Immature natural killer cell (primary cell): ENCODE results near the gene ZMIZ2. TPM values are rescaled to one million over a fixed set of nuclear protein-coding genes. Genes with fewer than 3 reads are reported as not detected.
A peak's percentile ranks its signal among the peaks of the same experiment; 100 is the strongest.

Experiments used
- DNase-seq, 3 donors: peaks; one replicate each; pipeline ENCODE4 v3.0.0; 2022; ENCODE audit warnings: mixed read lengths in 1 of 3
- H3K27ac Mint-ChIP-seq, 6 donors: one replicate each; pipeline ENCODE4 v1.8.0; 2020; ENCODE audit warnings: mixed read lengths in 6 of 6, mild to moderate bottlenecking in 5 of 6, inconsistent platforms in 4 of 6, moderate library complexity in 3 of 6
- H3K27me3 Mint-ChIP-seq, 3 donors: one replicate each; pipeline ENCODE4 v1.8.0; 2020 to 2021; ENCODE audit warnings: low read depth in 3 of 3, mild to moderate bottlenecking in 3 of 3, mixed read lengths in 3 of 3, moderate library complexity in 3 of 3, inconsistent platforms in 1 of 3
- H3K36me3 Mint-ChIP-seq, 3 donors: one replicate each; pipeline ENCODE4 v1.8.0; 2020; ENCODE audit warnings: mixed read lengths in 3 of 3, inconsistent platforms in 2 of 3, mild to moderate bottlenecking in 2 of 3
- H3K4me1 Mint-ChIP-seq, 2 donors: one replicate each; pipeline ENCODE4 v1.8.0; 2020; ENCODE audit warnings: inconsistent platforms in 2 of 2, mild to moderate bottlenecking in 2 of 2, mixed read lengths in 2 of 2, moderate library complexity in 1 of 2
- H3K4me3 Mint-ChIP-seq, 5 donors: one replicate each; pipeline ENCODE4 v1.8.0; 2020; ENCODE audit warnings: mild to moderate bottlenecking in 5 of 5, mixed read lengths in 5 of 5, inconsistent platforms in 3 of 5, moderate library complexity in 3 of 5
- H3K9me3 Mint-ChIP-seq, 6 donors: one replicate each; pipeline ENCODE4 v1.8.0; 2020; ENCODE audit warnings: mild to moderate bottlenecking in 6 of 6, mixed read lengths in 6 of 6, inconsistent platforms in 4 of 6, moderate library complexity in 3 of 6
- polyA plus RNA-seq, 3 donors: library from polyadenylated mRNA; unstranded; fragments of 300-500 nt; fragmentation: Illumina TruSeq; gene quantifications; one replicate each; pipeline ENCODE4 v1.2.3, GENCODE V29; 2021

ZMIZ2 gene
- polyA plus RNA-seq, 3 donors from 2014 or later, result 0.58 to 8.1 (median 3.3) TPM

GRCh38 chr7:44755698-44756627 is 7.3 kb downstream of the ZMIZ2 start:
- Mint-ChIP-seq H3K4me3 (no peak overlapping the region), H3K4me1 (peaks cover 22 to 24% of the 10 kb centered on the region in 2 donors), H3K9me3 (no peaks in the 10 kb centered on the region), H3K27ac (no peak overlapping the region), H3K36me3 (peaks cover 0 to 10% (median 8%) of the 10 kb centered on the region in 3 donors), H3K27me3 (peaks cover 0 to 3% (median 1%) of the 10 kb centered on the region in 3 donors)
- DNase-seq, result no peak

DNA sequence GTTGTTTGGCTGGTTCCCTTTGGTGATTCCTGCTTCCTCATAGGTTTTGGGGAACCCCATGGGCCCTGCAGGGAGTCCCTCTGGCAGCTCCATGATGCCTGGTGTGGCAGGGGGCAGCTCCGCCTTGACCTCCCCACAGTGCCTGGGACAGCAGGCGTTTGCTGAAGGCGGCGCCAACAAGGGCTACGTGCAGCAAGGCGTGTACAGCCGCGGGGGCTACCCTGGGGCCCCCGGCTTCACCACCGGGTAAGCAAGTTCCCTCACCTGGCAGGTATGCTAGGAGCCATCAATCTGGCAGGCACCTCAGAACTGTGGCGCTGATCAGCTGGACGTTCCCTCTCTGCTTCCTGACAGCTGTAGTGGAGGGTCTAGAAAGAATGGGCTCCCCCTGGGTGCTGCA is 8.3 kb downstream of the ZMIZ2 start:
- no peak for DNase-seq
- Mint-ChIP-seq H3K27ac (no peak overlapping the region), H3K27me3 (peaks cover 0 to 3% (median 0%) of the 10 kb centered on the region in 3 donors), H3K4me1 (peaks cover 16 to 19% of the 10 kb centered on the region in 2 donors), H3K9me3 (no peaks in the 10 kb centered on the region), H3K36me3 (peaks cover under 1 to 15% (median 8%) of the 10 kb centered on the region in 3 donors), H3K4me3 (no peak overlapping the region)

DNA sequence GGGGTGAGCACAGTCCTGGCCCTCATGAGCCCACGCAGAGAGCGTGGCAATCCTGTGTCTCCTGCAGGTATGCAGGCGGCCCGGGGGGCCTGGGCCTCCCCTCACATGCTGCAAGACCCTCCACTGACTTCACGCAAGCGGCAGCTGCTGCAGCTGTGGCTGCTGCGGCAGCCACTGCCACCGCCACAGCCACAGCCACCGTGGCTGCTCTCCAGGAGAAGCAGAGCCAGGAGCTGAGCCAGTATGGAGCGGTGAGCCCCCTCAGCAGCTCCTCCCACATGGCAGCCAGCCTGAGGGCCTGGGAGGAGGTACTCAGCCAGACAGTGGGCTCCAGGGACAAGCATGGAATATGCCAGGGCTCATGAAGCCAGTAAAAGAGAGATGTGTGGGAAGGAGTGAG is 8.7 kb downstream of the ZMIZ2 start:
- DNase-seq, result no peak
- Mint-ChIP-seq H3K4me1 (peaks cover 13 to 18% of the 10 kb centered on the region in 2 donors), H3K36me3 (peaks cover 4 to 19% (median 12%) of the 10 kb centered on the region in 3 donors), H3K27me3 (peaks cover 0 to 3% (median 0%) of the 10 kb centered on the region in 3 donors), H3K4me3 (no peak overlapping the region), H3K9me3 (no peaks in the 10 kb centered on the region), H3K27ac (no peak overlapping the region)

DNA sequence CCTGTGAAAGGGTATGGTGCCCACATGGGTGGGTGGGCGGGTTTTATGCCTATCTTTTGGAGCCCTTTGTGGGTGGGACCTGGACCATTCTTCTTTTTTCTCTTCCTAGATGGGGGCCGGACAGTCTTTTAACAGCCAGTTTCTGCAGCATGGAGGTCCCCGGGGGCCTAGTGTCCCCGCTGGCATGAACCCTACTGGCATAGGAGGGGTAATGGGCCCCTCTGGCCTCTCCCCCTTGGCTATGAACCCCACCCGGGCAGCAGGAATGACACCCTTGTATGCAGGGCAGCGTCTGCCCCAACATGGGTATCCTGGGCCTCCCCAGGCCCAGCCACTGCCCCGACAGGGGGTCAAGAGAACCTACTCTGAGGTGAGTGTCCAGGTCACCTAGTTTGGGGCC is 9.1 kb downstream of the ZMIZ2 start:
- Mint-ChIP-seq H3K27ac (no peak overlapping the region), H3K9me3 (no peaks in the 10 kb centered on the region), H3K4me3 (no peak overlapping the region), H3K27me3 (peaks cover 0 to 3% (median 0%) of the 10 kb centered on the region in 3 donors), H3K4me1 (peaks cover 9 to 14% of the 10 kb centered on the region in 2 donors), H3K36me3 (peaks cover 5 to 21% (median 12%) of the 10 kb centered on the region in 3 donors)
- no peak for DNase-seq

DNA sequence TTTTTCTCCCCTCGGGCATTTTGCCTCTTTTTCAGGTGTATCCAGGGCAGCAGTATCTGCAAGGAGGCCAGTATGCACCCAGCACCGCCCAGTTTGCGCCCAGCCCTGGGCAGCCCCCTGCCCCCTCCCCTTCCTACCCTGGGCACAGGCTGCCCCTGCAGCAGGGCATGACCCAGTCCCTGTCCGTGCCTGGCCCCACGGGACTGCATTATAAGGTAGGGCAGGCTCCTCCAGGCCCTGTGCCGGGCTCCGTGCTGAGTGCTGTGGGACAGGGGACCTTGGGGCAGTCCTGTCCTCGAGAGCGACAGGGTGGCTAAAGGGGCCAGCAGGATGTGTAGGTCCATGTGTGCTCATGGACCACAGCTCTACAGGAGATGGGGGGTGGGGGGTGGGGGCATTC is 10.6 kb downstream of the ZMIZ2 start:
- Mint-ChIP-seq H3K27ac (no peak overlapping the region), H3K4me3 (no peak overlapping the region)
- no peak for DNase-seq

GRCh38 chr7:44760034-44760580 is 11.5 kb downstream of the ZMIZ2 start:
- Mint-ChIP-seq H3K4me1 (peaks cover 0 to 4% of the 10 kb centered on the region in 2 donors), H3K4me3 (no peak overlapping the region), H3K27ac (no peak overlapping the region), H3K9me3 (no peaks in the 10 kb centered on the region), H3K27me3 (peaks cover 0 to 3% (median 0%) of the 10 kb centered on the region in 3 donors), H3K36me3 (peaks cover 11 to 38% (median 22%) of the 10 kb centered on the region in 3 donors)
- no peak for DNase-seq

More for the DNA sequence above, 10.6 kb downstream of the ZMIZ2 start:
- Mint-ChIP-seq H3K36me3 (peaks cover 7 to 34% (median 18%) of the 10 kb centered on the region in 3 donors), H3K9me3 (no peaks in the 10 kb centered on the region), H3K27me3 (peaks cover 0 to 3% (median 0%) of the 10 kb centered on the region in 3 donors), H3K4me1 (peaks cover 0 to 12% of the 10 kb centered on the region in 2 donors)

GRCh38 chr7:44761207-44762161 is 12.8 kb downstream of the ZMIZ2 start:
- H3K36me3 Mint-ChIP-seq, result peaks cover 11 to 42% (median 22%) of the 10 kb centered on the region in 3 donors
- H3K27me3 Mint-ChIP-seq, result peaks cover 0 to 3% (median 0%) of the 10 kb centered on the region in 3 donors
- no peak overlapping the region for H3K4me3 Mint-ChIP-seq
- peak overlapping the region in 1 of 6 donors; percentile 53 for H3K27ac Mint-ChIP-seq
- no peaks in the 10 kb centered on the region for H3K9me3 Mint-ChIP-seq
- no peaks in the 10 kb centered on the region for H3K4me1 Mint-ChIP-seq
- no peak for DNase-seq

DNA sequence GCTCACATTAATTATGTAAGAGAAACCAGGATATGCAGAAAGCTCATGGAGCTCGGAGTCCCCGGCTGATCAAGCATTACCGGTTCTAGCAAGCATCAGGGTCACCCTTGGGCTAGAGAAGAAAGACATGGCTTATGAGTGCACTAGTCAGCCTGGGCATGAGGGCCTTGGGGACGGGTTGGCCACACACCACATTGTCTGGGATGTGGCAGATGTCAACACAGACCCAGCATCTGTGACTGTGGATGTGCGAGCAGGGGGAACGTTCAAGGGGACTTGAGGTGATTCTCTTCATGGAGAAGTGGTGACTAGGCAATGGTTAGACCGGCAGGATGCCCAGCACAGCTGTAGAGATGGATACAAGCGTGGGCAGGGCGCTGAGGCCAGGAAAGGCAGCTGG is 13.7 kb downstream of the ZMIZ2 start:
- peaks cover 11 to 46% (median 25%) of the 10 kb centered on the region in 3 donors for H3K36me3 Mint-ChIP-seq
- no peak overlapping the region for H3K27ac Mint-ChIP-seq
- DNase-seq, result no peak
- H3K4me3 Mint-ChIP-seq, result no peak overlapping the region
- peaks cover 0 to 3% (median 0%) of the 10 kb centered on the region in 3 donors for H3K27me3 Mint-ChIP-seq
- no peaks in the 10 kb centered on the region for H3K9me3 Mint-ChIP-seq
- peaks cover 0 to 5% of the 10 kb centered on the region in 2 donors for H3K4me1 Mint-ChIP-seq

DNA sequence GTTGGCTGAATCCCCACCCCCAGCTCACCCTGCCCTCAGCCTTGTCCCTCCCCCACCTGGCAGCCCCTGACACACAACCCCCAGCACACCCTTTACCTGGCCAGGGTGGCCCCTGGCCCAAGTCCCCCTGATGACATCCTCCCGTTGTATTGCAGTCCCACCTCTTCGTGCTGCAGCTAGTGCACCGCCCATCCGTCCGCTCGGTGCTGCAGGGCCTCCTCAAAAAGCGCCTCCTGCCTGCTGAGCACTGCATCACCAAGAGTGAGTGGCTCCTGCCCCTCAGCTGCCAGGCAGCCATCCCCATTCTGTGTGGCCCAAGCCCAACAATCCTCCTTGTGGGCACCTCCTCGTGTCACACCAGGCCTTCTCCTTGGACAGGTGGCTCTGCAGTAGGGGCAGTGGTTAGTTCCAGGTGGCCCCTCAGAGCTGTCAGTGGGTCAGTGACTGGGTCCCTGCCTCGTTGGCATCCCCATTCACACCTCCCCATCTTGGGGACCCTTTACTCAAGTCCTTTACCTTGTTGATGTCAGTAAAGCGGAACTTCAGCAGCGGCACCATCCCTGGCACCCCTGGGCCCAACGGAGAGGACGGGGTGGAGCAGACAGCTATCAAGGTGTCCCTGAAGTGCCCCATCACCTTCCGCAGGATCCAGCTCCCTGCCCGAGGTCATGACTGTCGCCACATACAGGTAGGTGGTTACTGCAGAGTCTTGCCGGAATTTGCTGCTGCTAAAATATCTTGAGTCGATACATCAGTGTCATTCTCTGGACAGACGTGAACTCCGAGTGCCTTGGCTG is 14.3 kb downstream of the ZMIZ2 start:
- DNase-seq, result no peak
- Mint-ChIP-seq H3K36me3 (peaks cover 13 to 52% (median 30%) of the 10 kb centered on the region in 3 donors), H3K4me1 (peaks cover 5 to 11% of the 10 kb centered on the region in 2 donors), H3K27ac (no peak overlapping the region), H3K4me3 (no peak overlapping the region), H3K27me3 (peaks cover 0 to 3% (median 0%) of the 10 kb centered on the region in 3 donors), H3K9me3 (no peaks in the 10 kb centered on the region)

GRCh38 chr7:44764081-44764480 is 15.4 kb downstream of the ZMIZ2 start:
- H3K9me3 Mint-ChIP-seq, result no peaks in the 10 kb centered on the region
- peaks cover 0 to 3% (median 1%) of the 10 kb centered on the region in 3 donors for H3K27me3 Mint-ChIP-seq
- H3K4me3 Mint-ChIP-seq, result no peak overlapping the region
- no peak overlapping the region for H3K27ac Mint-ChIP-seq
- peaks cover 14 to 53% (median 31%) of the 10 kb centered on the region in 3 donors for H3K36me3 Mint-ChIP-seq
- peaks cover 17 to 23% of the 10 kb centered on the region in 2 donors for H3K4me1 Mint-ChIP-seq
- no peak for DNase-seq

DNA sequence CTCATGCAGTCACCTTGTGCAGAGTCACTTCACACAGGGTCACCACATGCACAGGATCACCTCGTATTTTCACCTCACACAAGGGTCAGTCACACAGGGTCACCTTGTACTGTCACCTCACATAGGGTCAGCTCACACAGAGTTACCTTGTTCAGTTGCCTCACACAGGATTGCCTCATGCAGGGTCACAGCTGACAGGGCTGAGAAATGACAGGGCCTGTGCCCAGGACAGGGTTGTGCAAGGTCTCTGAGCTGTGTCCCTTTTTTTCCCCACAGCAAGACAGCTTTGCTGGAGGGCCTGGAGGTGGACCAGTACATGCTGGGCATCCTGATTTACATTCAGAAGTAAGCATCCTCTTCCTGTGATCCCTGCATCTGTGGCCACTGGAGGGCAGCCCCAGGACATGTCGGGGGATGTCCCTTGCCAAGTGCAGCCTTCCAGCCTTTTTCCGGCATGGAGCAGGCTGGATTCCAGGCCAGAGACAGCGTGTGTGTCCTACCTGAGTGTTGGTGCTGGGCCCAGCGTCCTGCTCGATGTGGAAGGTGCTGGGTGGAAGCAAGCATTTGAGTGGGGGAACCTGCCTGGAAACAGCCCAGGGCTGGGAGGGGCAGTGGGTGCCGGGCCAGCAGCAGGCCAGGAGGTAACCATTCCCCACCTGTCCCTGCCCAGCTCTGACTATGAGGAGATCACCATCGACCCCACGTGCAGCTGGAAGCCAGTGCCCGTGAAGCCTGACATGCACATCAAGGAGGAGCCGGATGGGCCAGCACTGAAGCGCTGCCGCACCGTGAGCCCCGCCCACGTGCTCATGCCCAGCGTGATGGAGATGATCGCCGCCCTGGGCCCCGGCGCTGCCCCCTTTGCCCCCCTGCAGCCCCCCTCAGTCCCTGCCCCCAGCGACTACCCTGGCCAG is 16.3 kb downstream of the ZMIZ2 start:
- no peaks in the 10 kb centered on the region for H3K9me3 Mint-ChIP-seq
- H3K4me3 Mint-ChIP-seq, result no peak overlapping the region
- no peak overlapping the region for H3K27ac Mint-ChIP-seq
- no peak for DNase-seq
- peaks cover 14 to 48% (median 28%) of the 10 kb centered on the region in 3 donors for H3K36me3 Mint-ChIP-seq
- peaks cover 25 to 31% of the 10 kb centered on the region in 2 donors for H3K4me1 Mint-ChIP-seq
- H3K27me3 Mint-ChIP-seq, result peaks cover 0 to 3% (median 3%) of the 10 kb centered on the region in 3 donors
